Activated naive CD8-positive, alpha-beta T cell treated with anti-CD3 and anti-CD28 coated beads, Interleukin-2, amount 10 ng/mL, durations not matched to agents 7 days and 5 days (primary cell): ENCODE measurements around the gene RYR3. TPM values are rescaled to one million over a fixed set of nuclear protein-coding genes. Genes with fewer than 3 reads are reported as not detected.

Experiments used
- ATAC-seq: fragments of 150-1000 bp; cut with Tn5 transposase; one replicate; pipeline ENCODE4 v1.10.0; 2021; ENCODE audit warnings: low read depth, moderate library complexity
- POLR2A ChIA-PET: fragments of 350-600 bp; sonication (Branson Sonifier 250); formaldehyde crosslinking; loops from one replicate; lab custom pipeline; 2021; ENCODE audit warnings: antibody characterized with exemption; lab: Charles Lee
- DNase-seq: peaks from one replicate; pipeline ENCODE4 v3.0.0; 2021
- H3K27ac Mint-ChIP-seq: one replicate; pipeline ENCODE4 v1.8.0; 2022; ENCODE audit warnings: mild to moderate bottlenecking, mixed read lengths
- H3K27me3 Mint-ChIP-seq: one replicate; pipeline ENCODE4 v1.8.0; 2022; ENCODE audit warnings: mild to moderate bottlenecking, moderate library complexity, mixed read lengths
- H3K36me3 Mint-ChIP-seq: one replicate; pipeline ENCODE4 v1.8.0; 2021; ENCODE audit warnings: mild to moderate bottlenecking, mixed read lengths
- H3K4me1 Mint-ChIP-seq: one replicate; pipeline ENCODE4 v1.8.0; 2021; ENCODE audit warnings: mixed read lengths
- H3K4me3 Mint-ChIP-seq: one replicate; pipeline ENCODE4 v1.8.0; 2022; ENCODE audit warnings: mild to moderate bottlenecking, moderate library complexity, mixed read lengths
- H3K9me3 Mint-ChIP-seq: one replicate; pipeline ENCODE4 v1.8.0; 2021; ENCODE audit warnings: mixed read lengths
- total RNA-seq, 2 experiments: library from RNA; stranded (reverse); gene quantifications; one replicate each; pipeline ENCODE4 v1.2.3, GENCODE V29; 2021

RYR3 gene
- total RNA-seq, 2 experiments from 2014 or later = not detected

GRCh38 chr15:33411596-33412540, 101.1 kb downstream of the RYR3 start:
- Mint-ChIP-seq H3K27ac (no peak overlapping the region), H3K9me3 (no peaks in the 10 kb centered on the region), H3K36me3 (no peaks in the 10 kb centered on the region), H3K4me1 (no peaks in the 10 kb centered on the region), H3K27me3 (no peaks in the 10 kb centered on the region), H3K4me3 (no peak overlapping the region)
- ATAC-seq (no peak), DNase-seq (no peak)
- POLR2A ChIA-PET = no interaction called here

- Mint-ChIP-seq H3K36me3 (no peaks in the 10 kb centered on the region), H3K27ac (no peak overlapping the region), H3K4me3 (no peak overlapping the region), H3K4me1 (no peaks in the 10 kb centered on the region), H3K9me3 (no peaks in the 10 kb centered on the region), H3K27me3 (peaks cover 4% of the 10 kb centered on the region)
- POLR2A ChIA-PET = no interaction called here
- ATAC-seq (no peak), DNase-seq (no peak)
Observed at GRCh38 chr15:33419701-33420100, 108.9 kb downstream of the RYR3 start.

- POLR2A ChIA-PET = no interaction called here
- DNase-seq (no peak), ATAC-seq (no peak)
- H3K4me1 Mint-ChIP-seq = no peaks in the 10 kb centered on the region
- H3K9me3 Mint-ChIP-seq = no peaks in the 10 kb centered on the region
- H3K27ac Mint-ChIP-seq = no peak overlapping the region
- H3K36me3 Mint-ChIP-seq = no peaks in the 10 kb centered on the region
- peaks cover 4% of the 10 kb centered on the region for H3K27me3 Mint-ChIP-seq
- no peak overlapping the region for H3K4me3 Mint-ChIP-seq
Observed at GRCh38 chr15:33424025-33424424, 113.3 kb downstream of the RYR3 start.

- Mint-ChIP-seq H3K27me3 (peaks cover 4% of the 10 kb centered on the region), H3K9me3 (no peaks in the 10 kb centered on the region), H3K36me3 (no peaks in the 10 kb centered on the region), H3K4me1 (no peaks in the 10 kb centered on the region), H3K4me3 (no peak overlapping the region), H3K27ac (no peak overlapping the region)
- DNase-seq (no peak), ATAC-seq (no peak)
- POLR2A ChIA-PET = no interaction called here
Observed at GRCh38 chr15:33425142-33425541, 114.4 kb downstream of the RYR3 start.

- ATAC-seq (no peak), DNase-seq (no peak)
- H3K27ac Mint-ChIP-seq = no peak overlapping the region
- H3K4me1 Mint-ChIP-seq = no peaks in the 10 kb centered on the region
- POLR2A ChIA-PET = no interaction called here
- H3K36me3 Mint-ChIP-seq = no peaks in the 10 kb centered on the region
- no peak overlapping the region for H3K4me3 Mint-ChIP-seq
- no peaks in the 10 kb centered on the region for H3K9me3 Mint-ChIP-seq
- peaks cover 5% of the 10 kb centered on the region for H3K27me3 Mint-ChIP-seq
Observed at GRCh38 chr15:33430577-33430976, 119.8 kb downstream of the RYR3 start.

- no peak overlapping the region for H3K4me3 Mint-ChIP-seq
- peaks cover 5% of the 10 kb centered on the region for H3K27me3 Mint-ChIP-seq
- POLR2A ChIA-PET = no interaction called here
- no peak overlapping the region for H3K27ac Mint-ChIP-seq
- H3K9me3 Mint-ChIP-seq = no peaks in the 10 kb centered on the region
- ATAC-seq = no peak
- H3K36me3 Mint-ChIP-seq = no peaks in the 10 kb centered on the region
- no peak for DNase-seq
- H3K4me1 Mint-ChIP-seq = no peaks in the 10 kb centered on the region
Observed at GRCh38 chr15:33433821-33434220, 123.1 kb downstream of the RYR3 start.

GRCh38 chr15:33438396-33438795, 127.6 kb downstream of the RYR3 start:
- no peaks in the 10 kb centered on the region for H3K9me3 Mint-ChIP-seq
- ATAC-seq (no peak), DNase-seq (no peak)
- H3K4me1 Mint-ChIP-seq = no peaks in the 10 kb centered on the region
- H3K27me3 Mint-ChIP-seq = peaks cover 7% of the 10 kb centered on the region
- no peak overlapping the region for H3K27ac Mint-ChIP-seq
- H3K4me3 Mint-ChIP-seq = no peak overlapping the region
- POLR2A ChIA-PET = no interaction called here
- H3K36me3 Mint-ChIP-seq = no peaks in the 10 kb centered on the region

GRCh38 chr15:33440900-33441299, 130.1 kb downstream of the RYR3 start:
- Mint-ChIP-seq H3K4me3 (no peak overlapping the region), H3K27ac (no peak overlapping the region), H3K27me3 (peaks cover 10% of the 10 kb centered on the region), H3K36me3 (no peaks in the 10 kb centered on the region), H3K4me1 (no peaks in the 10 kb centered on the region), H3K9me3 (no peaks in the 10 kb centered on the region)
- POLR2A ChIA-PET = no interaction called here
- ATAC-seq (no peak), DNase-seq (no peak)

- peaks cover 10% of the 10 kb centered on the region for H3K27me3 Mint-ChIP-seq
- no peak for DNase-seq
- POLR2A ChIA-PET = no interaction called here
- H3K9me3 Mint-ChIP-seq = no peaks in the 10 kb centered on the region
- no peak overlapping the region for H3K4me3 Mint-ChIP-seq
- H3K36me3 Mint-ChIP-seq = no peaks in the 10 kb centered on the region
- no peaks in the 10 kb centered on the region for H3K4me1 Mint-ChIP-seq
- no peak for ATAC-seq
- H3K27ac Mint-ChIP-seq = no peak overlapping the region
Observed at GRCh38 chr15:33442449-33442848, 131.7 kb downstream of the RYR3 start.

- Mint-ChIP-seq H3K27ac (no peak overlapping the region), H3K4me1 (no peaks in the 10 kb centered on the region), H3K36me3 (no peaks in the 10 kb centered on the region), H3K9me3 (no peaks in the 10 kb centered on the region), H3K4me3 (no peak overlapping the region), H3K27me3 (peaks cover 13% of the 10 kb centered on the region)
- no peak for DNase-seq
- ATAC-seq = no peak
- POLR2A ChIA-PET = no interaction called here
Observed at GRCh38 chr15:33443708-33444107, 132.9 kb downstream of the RYR3 start.

- H3K4me3 Mint-ChIP-seq = no peak overlapping the region
- H3K4me1 Mint-ChIP-seq = no peaks in the 10 kb centered on the region
- H3K36me3 Mint-ChIP-seq = no peaks in the 10 kb centered on the region
- ATAC-seq (no peak), DNase-seq (no peak)
- POLR2A ChIA-PET = no interaction called here
- H3K27me3 Mint-ChIP-seq = peaks cover 18% of the 10 kb centered on the region
- no peaks in the 10 kb centered on the region for H3K9me3 Mint-ChIP-seq
- no peak overlapping the region for H3K27ac Mint-ChIP-seq
Observed at GRCh38 chr15:33445984-33446383, 135.2 kb downstream of the RYR3 start.

- peaks cover 17% of the 10 kb centered on the region for H3K27me3 Mint-ChIP-seq
- no peak overlapping the region for H3K27ac Mint-ChIP-seq
- no peaks in the 10 kb centered on the region for H3K9me3 Mint-ChIP-seq
- H3K4me1 Mint-ChIP-seq = no peaks in the 10 kb centered on the region
- POLR2A ChIA-PET = no interaction called here
- ATAC-seq (no peak), DNase-seq (no peak)
- H3K4me3 Mint-ChIP-seq = no peak overlapping the region
- no peaks in the 10 kb centered on the region for H3K36me3 Mint-ChIP-seq
Observed at GRCh38 chr15:33448151-33448550, 137.4 kb downstream of the RYR3 start.

- H3K9me3 Mint-ChIP-seq = no peaks in the 10 kb centered on the region
- POLR2A ChIA-PET = no interaction called here
Observed at GRCh38 chr15:33448961-33449606, 138.3 kb downstream of the RYR3 start.

GRCh38 chr15:33449810-33450209, 139.0 kb downstream of the RYR3 start:
- H3K9me3 Mint-ChIP-seq = no peaks in the 10 kb centered on the region
- no peaks in the 10 kb centered on the region for H3K36me3 Mint-ChIP-seq
- ATAC-seq (no peak), DNase-seq (no peak)
- H3K27me3 Mint-ChIP-seq = peaks cover 13% of the 10 kb centered on the region
- POLR2A ChIA-PET = no interaction called here
- no peaks in the 10 kb centered on the region for H3K4me1 Mint-ChIP-seq
- no peak overlapping the region for H3K4me3 Mint-ChIP-seq
- no peak overlapping the region for H3K27ac Mint-ChIP-seq

More at GRCh38 chr15:33448961-33449606, 138.3 kb downstream of the RYR3 start:
- no peaks in the 10 kb centered on the region for H3K4me1 Mint-ChIP-seq
- peaks cover 13% of the 10 kb centered on the region for H3K27me3 Mint-ChIP-seq
- H3K4me3 Mint-ChIP-seq = no peak overlapping the region
- no peak for ATAC-seq
- no peak overlapping the region for H3K27ac Mint-ChIP-seq
- DNase-seq = no peak
- no peaks in the 10 kb centered on the region for H3K36me3 Mint-ChIP-seq
